CD4-positive, alpha-beta T cell (primary cell): ENCODE results near the gene EIF2B1. TPM values are rescaled to one million over a fixed set of nuclear protein-coding genes. Genes with fewer than 3 reads are reported as not detected.

ENCODE experiments used
- ATAC-seq: fragments of 200-7000 bp; cut with Tn5 transposase; one replicate; pipeline ENCODE4 v1.10.0; 2022; ENCODE audit warnings: mild to moderate bottlenecking; ENCODE audit not compliant: poor library complexity
- CTCF ChIA-PET: fragments of 350-600 bp; sonication (Branson Sonifier 250); formaldehyde crosslinking; loops from one replicate; lab custom pipeline; 2021; ENCODE audit warnings: antibody characterized with exemption, inconsistent platforms; lab: Charles Lee
- POLR2A ChIA-PET: fragments of 350-600 bp; sonication (Branson Sonifier 250); formaldehyde crosslinking; loops from one replicate; lab custom pipeline; 2021; ENCODE audit warnings: antibody characterized with exemption, inconsistent platforms; lab: Charles Lee
- DNase-seq, 14 experiments: peaks; one replicate each; pipeline ENCODE4 v3.0.0-alpha.2; 2013 to 2020; ENCODE audit warnings: mixed read lengths in 2 of 14
- H3K27ac ChIP-seq, 2 donors: one replicate each; pipeline versions ENCODE4 v1.5.1 to v1.7.0; 2013; ENCODE audit warnings: low read length in 2 of 2, low read depth in 1 of 2, mild to moderate bottlenecking in 1 of 2
- H3K27me3 ChIP-seq, 2 experiments: 1 replicate in 1 of 2; 2 replicates in 1 of 2; pipeline versions ENCODE4 v1.6.1 to v1.7.0; 2013; ENCODE audit warnings: low read length in 2 of 2, control low read depth in 1 of 2, mild to moderate bottlenecking in 1 of 2, moderate library complexity in 1 of 2; ENCODE audit not compliant: insufficient read depth in 2 of 2, control insufficient read depth in 1 of 2
- H3K36me3 ChIP-seq: one replicate; pipeline ENCODE4 v1.6.1; 2013; ENCODE audit warnings: low read length, control low read depth; ENCODE audit not compliant: insufficient read depth
- H3K4me1 ChIP-seq: one replicate; pipeline ENCODE4 v1.6.1; 2013; ENCODE audit warnings: low read length, control low read depth; ENCODE audit not compliant: insufficient read depth
- H3K4me3 ChIP-seq: one replicate; pipeline ENCODE4 v1.5.1; 2013; ENCODE audit warnings: mild to moderate bottlenecking, low read length, moderate library complexity
- H3K9me3 ChIP-seq, 2 experiments: 1 replicate in 1 of 2; 2 replicates in 1 of 2; pipeline versions ENCODE4 v1.6.1 to v1.7.0; 2013; ENCODE audit warnings: low read length in 2 of 2, mild to moderate bottlenecking in 2 of 2, control low read depth in 1 of 2, moderate library complexity in 1 of 2; ENCODE audit not compliant: control insufficient read depth in 1 of 2, insufficient read depth in 1 of 2
- H3K27ac Mint-ChIP-seq: one replicate; pipeline ENCODE4 v1.8.0; 2020; ENCODE audit warnings: mixed read lengths
- H3K27me3 Mint-ChIP-seq: one replicate; pipeline ENCODE4 v1.8.0; 2021; ENCODE audit warnings: mixed read lengths
- H3K36me3 Mint-ChIP-seq: one replicate; pipeline ENCODE4 v1.8.0; 2021; ENCODE audit warnings: low read depth, mixed read lengths
- H3K4me1 Mint-ChIP-seq: one replicate; pipeline ENCODE4 v1.8.0; 2021; ENCODE audit warnings: low read depth, mixed read lengths
- H3K4me3 Mint-ChIP-seq: one replicate; pipeline ENCODE4 v1.8.0; 2020; ENCODE audit warnings: mild to moderate bottlenecking, mixed read lengths
- H3K9me3 Mint-ChIP-seq: one replicate; pipeline ENCODE4 v1.8.0; 2020; ENCODE audit warnings: mixed read lengths
- intact Hi-C, 2 experiments: fragments of 100-400 bp; cut with DNase I in 1 of 2; cut with micrococcal nuclease in 1 of 2; formaldehyde crosslinking; loops; one replicate each; pipeline versions ENCODE4 v1.15.1 to v1.9.0; 2023 to 2025; cut with DNase I, micrococcal nuclease
- total RNA-seq, 174 experiments: library from RNA in 2 of 174; stranded (reverse) in 2 of 174; gene quantifications; one replicate each; pipeline ENCODE4 v1.2.3 and lab custom pipeline; 2021 to 2026
- TF ChIP-seq, protein P1 (sequence below): fragments of 200-600 bp; IDR thresholded peaks from one replicate; pipeline ENCODE4 v1.8.0; 2022; ENCODE audit warnings: antibody characterized with exemption, mild to moderate bottlenecking

EIF2B1 gene
- total RNA-seq, 2 experiments from 2014 or later = 36.0 to 37.3 TPM

DNA sequence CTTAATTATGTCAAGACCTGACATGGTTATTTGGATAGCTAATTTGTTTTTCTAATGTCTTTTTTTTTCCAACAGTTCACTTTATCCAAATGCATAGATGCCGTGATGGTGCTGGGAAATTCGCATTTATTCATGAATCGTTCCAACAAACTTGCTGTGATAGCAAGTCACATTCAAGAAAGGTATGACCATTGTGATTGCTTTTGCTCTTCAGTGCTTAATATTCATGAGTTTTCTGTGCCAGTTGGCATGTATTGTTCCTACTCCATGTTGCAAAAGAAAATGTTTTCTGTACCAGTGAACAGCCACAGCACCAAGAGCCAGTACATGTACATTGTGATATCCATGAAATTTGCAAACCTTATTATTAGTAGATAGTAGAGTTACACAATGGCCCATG is 11.9 kb upstream of the EIF2B1 start:
- no peak for ATAC-seq
- CTCF ChIA-PET = no interaction called here
- POLR2A ChIA-PET = no interaction called here
- no peaks in the 10 kb centered on the region for H3K4me1 ChIP-seq
- Mint-ChIP-seq H3K36me3 (peaks cover 61% of the 10 kb centered on the region), H3K4me3 (no peak overlapping the region), H3K27me3 (no peaks in the 10 kb centered on the region), H3K27ac (no peak overlapping the region), H3K9me3 (no peaks in the 10 kb centered on the region), H3K4me1 (no peaks in the 10 kb centered on the region)
- no peaks in the 10 kb centered on the region for H3K27me3 ChIP-seq
- peaks cover 43% of the 10 kb centered on the region for H3K36me3 ChIP-seq
- H3K4me3 ChIP-seq = no peak overlapping the region
- TF ChIP-seq, protein P1, sequence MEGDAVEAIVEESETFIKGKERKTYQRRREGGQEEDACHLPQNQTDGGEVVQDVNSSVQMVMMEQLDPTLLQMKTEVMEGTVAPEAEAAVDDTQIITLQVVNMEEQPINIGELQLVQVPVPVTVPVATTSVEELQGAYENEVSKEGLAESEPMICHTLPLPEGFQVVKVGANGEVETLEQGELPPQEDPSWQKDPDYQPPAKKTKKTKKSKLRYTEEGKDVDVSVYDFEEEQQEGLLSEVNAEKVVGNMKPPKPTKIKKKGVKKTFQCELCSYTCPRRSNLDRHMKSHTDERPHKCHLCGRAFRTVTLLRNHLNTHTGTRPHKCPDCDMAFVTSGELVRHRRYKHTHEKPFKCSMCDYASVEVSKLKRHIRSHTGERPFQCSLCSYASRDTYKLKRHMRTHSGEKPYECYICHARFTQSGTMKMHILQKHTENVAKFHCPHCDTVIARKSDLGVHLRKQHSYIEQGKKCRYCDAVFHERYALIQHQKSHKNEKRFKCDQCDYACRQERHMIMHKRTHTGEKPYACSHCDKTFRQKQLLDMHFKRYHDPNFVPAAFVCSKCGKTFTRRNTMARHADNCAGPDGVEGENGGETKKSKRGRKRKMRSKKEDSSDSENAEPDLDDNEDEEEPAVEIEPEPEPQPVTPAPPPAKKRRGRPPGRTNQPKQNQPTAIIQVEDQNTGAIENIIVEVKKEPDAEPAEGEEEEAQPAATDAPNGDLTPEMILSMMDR = no peak
- H3K27ac ChIP-seq = no peak overlapping the region
- no peak for DNase-seq
- intact Hi-C loops = no loop called here
- no peaks in the 10 kb centered on the region for H3K9me3 ChIP-seq

DNA sequence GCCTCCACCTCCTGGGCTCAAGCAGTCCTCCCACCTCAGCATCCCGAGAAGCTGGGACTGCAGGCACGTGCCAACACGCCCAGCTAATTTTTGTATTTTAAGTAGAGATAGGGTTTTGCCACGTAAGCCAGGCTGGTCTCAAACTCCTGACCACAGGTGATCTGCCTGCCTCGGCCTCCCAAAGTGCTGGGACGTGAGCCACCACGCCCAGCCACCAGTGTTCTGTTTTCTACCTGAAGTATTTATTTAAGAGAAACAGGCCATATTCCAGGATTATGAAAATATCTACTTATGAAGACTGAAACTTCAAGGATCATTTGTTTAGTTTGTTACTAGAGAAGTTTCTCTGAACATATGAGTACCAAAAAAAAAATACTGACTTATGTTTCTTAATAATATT is 10.4 kb upstream of the EIF2B1 start:
- no peak overlapping the region for H3K27ac Mint-ChIP-seq
- DNase-seq (no peak), ATAC-seq (no peak)
- ChIA-PET CTCF (no interaction called here), POLR2A (no interaction called here)
- Histone ChIP-seq H3K27ac (no peak overlapping the region), H3K9me3 (no peaks in the 10 kb centered on the region), H3K4me3 (no peak overlapping the region), H3K4me1 (no peaks in the 10 kb centered on the region), H3K36me3 (peaks cover 34% of the 10 kb centered on the region), H3K27me3 (no peaks in the 10 kb centered on the region)
- TF ChIP-seq, protein P1 = no peak
- intact Hi-C loops = no loop called here
- H3K36me3 Mint-ChIP-seq = peaks cover 52% of the 10 kb centered on the region
- H3K4me1 Mint-ChIP-seq = no peaks in the 10 kb centered on the region
- H3K27me3 Mint-ChIP-seq = no peaks in the 10 kb centered on the region
- no peak overlapping the region for H3K4me3 Mint-ChIP-seq
- no peaks in the 10 kb centered on the region for H3K9me3 Mint-ChIP-seq

DNA sequence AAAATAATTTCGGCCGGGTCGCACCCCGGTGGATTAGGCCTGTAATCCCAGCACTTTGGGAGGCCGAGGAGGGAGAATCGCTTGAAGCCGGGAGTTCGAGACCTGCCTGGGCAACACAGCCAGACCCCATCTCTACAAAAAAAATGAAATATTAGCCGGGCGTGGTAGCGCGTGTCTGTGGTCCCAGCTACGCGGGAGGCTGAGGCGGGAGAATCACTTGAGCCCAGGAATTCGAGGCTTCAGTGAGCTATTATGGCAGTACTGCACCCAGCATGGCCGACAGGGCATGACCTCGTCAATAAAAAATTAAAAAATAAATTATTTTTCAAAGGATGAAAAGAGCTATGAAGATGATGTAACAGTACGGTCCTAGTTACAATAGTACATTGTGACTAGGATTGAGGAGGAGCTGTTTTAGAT is 666 bp upstream of the EIF2B1 start:
- Mint-ChIP-seq H3K27me3 (no peaks in the 10 kb centered on the region), H3K9me3 (no peaks in the 10 kb centered on the region), H3K36me3 (peaks cover 42% of the 10 kb centered on the region), H3K4me3 (peak overlapping the region; percentile 98), H3K4me1 (peaks cover 23% of the 10 kb centered on the region), H3K27ac (peak overlapping the region; percentile 97)
- no peaks in the 10 kb centered on the region for H3K9me3 ChIP-seq
- intact Hi-C loops = loop anchor here in 1 of 2 experiments (2.0 to 10.0 kb wide), 2 partner anchors 41 to 351 kb away; no protein-coding TSS in a partner anchor
- peaks cover 26% of the 10 kb centered on the region for H3K4me1 ChIP-seq
- POLR2A ChIA-PET = interaction anchor here (1.0 to 3.1 kb wide), 2 partner anchors 32 to 78 kb away, joined by 3 to 20 read pairs; partner anchors contain the start of genes ATP6V0A2 and DDX55
- TF ChIP-seq, protein P1 = no peak
- peaks cover 22% of the 10 kb centered on the region for H3K36me3 ChIP-seq
- H3K27ac ChIP-seq = peak overlapping the region; percentile 81 to 92
- H3K27me3 ChIP-seq = no peaks in the 10 kb centered on the region
- peak overlapping the region; percentile 88 for H3K4me3 ChIP-seq
- DNase-seq (no peak), ATAC-seq (no peak)
- CTCF ChIA-PET = interaction anchor here (0.6 kb wide), 1 partner anchor 19 kb away, joined by 3 read pairs; no protein-coding TSS in a partner anchor
